Measurements from ENCODE around the gene KRT10. TPM values are rescaled to one million over a fixed set of nuclear protein-coding genes. Genes with fewer than 3 reads are reported as not detected.
A peak's percentile ranks its signal among the peaks of the same experiment; 100 is the strongest.

The KRT10 gene
- total RNA-seq, 1 experiment from 2014 or later, result 62.3 TPM

GRCh38 chr17:40819528-40820125, 2.8 kb downstream of the KRT10 start:
- Histone ChIP-seq H3K4me2 (ENCODE audit: low read length) (peak overlapping the region; percentile 85), H3K27ac (ENCODE audit: low read depth, low read length) (peak overlapping the region; percentile 93), H4K20me1 (ENCODE audit: insufficient read depth) (no peaks in the 10 kb centered on the region), H3K27me3 (ENCODE audit: insufficient read depth, low read length) (no peaks in the 10 kb centered on the region), H3K4me1 (ENCODE audit: control insufficient read depth in 1 of 2, insufficient read depth in 2 of 2, low read length in 2 of 2) (peaks cover 8 to 19% of the 10 kb centered on the region in 2 experiments), H3K9me3 (ENCODE audit: control insufficient read depth in 1 of 2, insufficient read depth in 1 of 2, low read depth in 1 of 2, low read length in 2 of 2) (no peaks in the 10 kb centered on the region), H3K9ac (ENCODE audit: low read length) (peak overlapping the region; percentile 86), H3K36me3 (ENCODE audit: control insufficient read depth in 1 of 2, insufficient read depth in 2 of 2, low read length in 2 of 2) (peaks cover 8 to 10% of the 10 kb centered on the region in 2 experiments; a peak in 2 of 4 replicates), H3K79me2 (ENCODE audit: insufficient read depth, low read length) (peaks cover 67% of the 10 kb centered on the region), H3K4me3 (replicated peaks in 1 of 2; ENCODE audit: low read depth in 1 of 2, low read length in 2 of 2) (peak overlapping the region; percentile 69 to 88), H3K9me2 (ENCODE audit: insufficient read depth) (no peaks in the 10 kb centered on the region), H2AFZ (ENCODE audit: low read depth, low read length, poor library complexity, severe bottlenecking) (no peak overlapping the region)
- TSS peak; percentile 87 for BruUV-seq (replicated peaks)
- ATAC-seq (no peak), DNase-seq (ENCODE audit: low read depth, low spot score) (no peak)
- intact Hi-C loops (cut with micrococcal nuclease), result loop anchor here (5.0 kb wide), 1 partner anchor 83 kb away; no protein-coding TSS in a partner anchor
- ChIA-PET CTCF (interaction anchor here (1.0 to 1.5 kb wide), 2 partner anchors 54 to 846 kb away, joined by 4 to 9 read pairs; no protein-coding TSS in a partner anchor), RAD21 (ENCODE audit: low non-redundant PET in 1 of 2, low total read pairs in 2 of 2, uncharacterized antibody in 2 of 2, unreplicated experiment in 2 of 2) (no interaction called here), POLR2A (interaction anchor here (1.3 to 1.6 kb wide), 2 partner anchors 12 to 870 kb away, joined by 3 to 4 read pairs; no protein-coding TSS in a partner anchor)
- TF ChIP-seq FOSL1 (IDR thresholded peaks at IDR 0.05; ENCODE audit: low read depth) (no peak), MAX (IDR thresholded peaks at IDR 0.05) (no peak; the same call in 1 of the 2 replicates), SIN3A (IDR thresholded peaks at IDR 0.05; ENCODE audit: low read depth) (no peak), TCF7L2 (IDR thresholded peaks at IDR 0.05; ENCODE audit: borderline replicate concordance, extremely low read depth, insufficient read depth, insufficient read length) (no peak), EZH2 (IDR thresholded peaks at IDR 0.05) (no peak), ELF1 (IDR thresholded peaks at IDR 0.05; ENCODE audit: borderline replicate concordance, low read depth) (no peak), ZNF274 (IDR thresholded peaks at IDR 0.05; ENCODE audit: low read depth, low read length) (no peak), RAD21 (IDR thresholded peaks at IDR 0.05; ENCODE audit: low read depth) (no peak), ZFX (IDR thresholded peaks at IDR 0.05) (no peak), REST (IDR thresholded peaks at IDR 0.05; ENCODE audit: low read depth) (no peak), SRF (IDR thresholded peaks at IDR 0.05; ENCODE audit: low read depth) (no peak), YY1 (IDR thresholded peaks at IDR 0.05; ENCODE audit: extremely low read depth, insufficient replicate concordance, low read depth, low read length) (no peak), SP1 (IDR thresholded peaks at IDR 0.05; ENCODE audit: low read depth) (no peak), POLR2AphosphoS5 (IDR thresholded peaks at IDR 0.05; ENCODE audit: low read depth, low read length) (no peak), EGR1 (IDR thresholded peaks at IDR 0.05; ENCODE audit: low read depth) (no peak), ATF3 (IDR thresholded peaks at IDR 0.05) (no peak), EZH2phosphoT487 (IDR thresholded peaks at IDR 0.05; ENCODE audit: borderline replicate concordance) (no peak), CTCF (IDR thresholded peaks at IDR 0.05 in 2 of 3, conservative IDR thresholded peaks at IDR 0.05 in 1 of 3; ENCODE audit: borderline replicate concordance in 1 of 3, insufficient read depth in 1 of 3, low read depth in 2 of 3, low read length in 2 of 3) (no peak), POLR2A (IDR thresholded peaks at IDR 0.05; ENCODE audit: borderline replicate concordance, extremely low read depth, insufficient read depth, insufficient read length) (no peak)
